HK-2 (cell line): ENCODE measurements around the gene SCO1.
"Not testable (repeated sequence)": the region's sequence is repeated elsewhere in the genome, so short reads cannot be mapped to it uniquely, and the experiment has no call there.

Experiments used
- DNase-seq: peaks from one replicate; pipeline ENCODE4 v3.0.0-alpha.2; 2018; ENCODE audit not compliant: unreplicated experiment

The SCO1 gene

DNA sequence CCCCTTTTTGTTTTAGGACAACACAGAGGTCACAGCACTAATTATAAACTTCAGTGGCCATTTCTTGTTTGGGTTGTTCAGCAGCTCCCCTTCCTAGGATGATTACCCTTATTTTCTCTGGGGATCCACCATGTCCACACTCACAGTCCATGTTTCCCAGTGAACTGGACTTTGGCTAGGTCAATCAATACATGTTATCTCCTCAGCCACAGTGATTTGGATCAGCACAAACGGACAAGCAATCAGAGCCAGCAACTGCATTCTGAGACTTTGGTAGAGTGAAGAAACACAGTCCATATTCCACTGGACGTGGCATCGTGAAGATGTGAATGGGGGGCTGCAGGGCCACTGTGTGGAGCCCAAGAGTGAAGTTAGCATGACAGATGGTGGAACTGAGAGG lies 27.9 kb upstream of the SCO1 start:
- no peak for DNase-seq

- DNase-seq = no peak
Observed at GRCh38 chr17:10724546-10725195, 27.3 kb upstream of the SCO1 start.

GRCh38 chr17:10718547-10718946 lies 21.2 kb upstream of the SCO1 start:
- DNase-seq = no peak

DNA sequence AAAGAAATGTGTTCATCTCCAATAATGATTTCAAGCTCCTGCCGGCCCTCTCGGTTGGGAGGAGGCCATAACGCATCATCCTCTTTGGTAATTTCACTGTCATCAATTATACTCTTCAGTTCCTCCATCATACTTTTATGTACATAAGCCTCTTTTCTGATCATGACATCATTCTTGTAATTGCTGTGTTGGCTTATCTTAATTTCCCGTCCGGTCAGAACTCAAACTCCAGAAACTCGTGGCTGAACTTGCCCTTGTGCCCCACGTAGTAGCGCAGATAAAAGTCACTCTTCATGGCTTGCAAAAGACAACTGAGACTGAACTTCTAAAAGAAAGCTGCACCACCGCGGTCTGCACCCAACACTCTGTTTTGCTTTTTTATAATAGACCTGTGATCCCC lies 18.9 kb upstream of the SCO1 start:
- DNase-seq = no peak

DNA sequence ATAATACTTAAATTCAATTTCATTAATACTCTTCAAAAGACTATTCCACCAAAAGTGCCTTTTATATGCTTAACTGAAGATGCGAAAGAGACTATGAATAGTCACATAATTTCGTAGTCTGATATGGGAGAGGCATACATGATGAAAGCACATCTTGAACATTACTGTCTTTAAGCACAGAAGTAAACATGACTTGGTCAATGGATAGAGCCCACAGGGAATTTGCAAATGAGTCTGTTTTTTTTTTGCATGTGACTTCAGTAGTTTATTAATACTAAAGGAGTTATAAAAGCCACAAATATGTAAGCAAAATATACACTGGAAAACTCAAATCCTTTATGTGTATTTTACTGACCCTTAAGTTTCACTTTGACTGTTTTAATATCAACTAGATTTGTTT lies 16.0 kb upstream of the SCO1 start:
- DNase-seq = no peak

DNA sequence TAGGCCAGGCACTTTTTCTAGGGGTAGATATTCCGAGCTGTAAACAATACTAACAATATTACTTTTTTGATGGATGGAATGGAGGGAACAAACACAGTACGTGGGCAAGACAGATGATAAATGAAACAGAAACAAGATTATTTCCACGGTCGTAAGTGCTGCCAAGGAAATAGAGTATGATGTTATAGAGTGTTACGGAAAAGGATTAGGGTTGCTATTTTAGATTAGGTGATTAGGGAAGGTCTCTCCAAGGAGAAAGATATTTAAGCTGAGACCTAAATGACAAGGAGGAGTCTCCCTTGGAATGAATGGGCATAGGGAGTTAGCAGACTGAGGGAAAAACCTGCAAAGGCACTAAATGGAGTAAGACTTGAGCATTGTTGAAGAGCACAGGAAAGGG lies 8.4 kb upstream of the SCO1 start:
- DNase-seq = no peak

- no peak for DNase-seq
Observed at GRCh38 chr17:10702574-10702973, 5.2 kb upstream of the SCO1 start.

- DNase-seq = no peak
Observed at GRCh38 chr17:10699856-10700255, 2.5 kb upstream of the SCO1 start.

DNA sequence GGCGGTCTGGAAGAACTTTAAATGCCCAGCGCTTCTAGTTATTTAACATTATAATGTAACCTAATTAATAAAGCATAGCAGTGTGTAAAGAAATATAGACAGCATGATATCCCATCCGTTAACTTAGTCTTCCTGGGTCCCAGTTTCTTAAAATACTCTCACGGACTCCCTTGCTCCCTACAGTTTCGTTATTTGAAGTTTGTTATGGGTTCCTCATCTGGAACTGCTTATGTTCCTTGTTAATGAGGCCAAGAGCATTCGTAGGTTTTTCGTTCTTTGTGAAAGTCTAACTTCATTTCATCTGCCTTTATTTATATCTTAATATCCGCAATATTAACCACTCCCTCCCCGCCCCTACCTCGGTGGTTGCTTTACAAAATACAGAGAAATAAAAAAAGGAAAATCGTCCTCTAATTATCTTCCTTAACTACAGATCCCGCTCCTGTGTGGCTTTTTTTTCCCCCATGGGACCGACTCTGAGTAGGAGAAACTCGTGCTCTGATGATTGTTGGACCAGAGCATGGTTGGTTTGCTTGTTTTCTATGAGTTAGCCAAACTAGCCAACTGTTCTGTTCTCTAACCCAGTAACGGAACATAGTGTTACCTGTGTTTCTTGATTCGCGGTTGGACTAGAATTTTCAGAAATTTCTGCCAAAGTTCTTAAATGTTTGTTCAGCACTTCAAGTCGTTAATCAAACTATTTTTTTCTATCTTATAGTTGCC lies 924 bp upstream of the SCO1 start:
- no peak for DNase-seq

GRCh38 chr17:10695875-10696407 lies 1.4 kb downstream of the SCO1 start:
- not testable (repeated sequence) for DNase-seq

- DNase-seq = no peak
Observed at GRCh38 chr17:10687499-10687898, 9.8 kb downstream of the SCO1 start.

DNA sequence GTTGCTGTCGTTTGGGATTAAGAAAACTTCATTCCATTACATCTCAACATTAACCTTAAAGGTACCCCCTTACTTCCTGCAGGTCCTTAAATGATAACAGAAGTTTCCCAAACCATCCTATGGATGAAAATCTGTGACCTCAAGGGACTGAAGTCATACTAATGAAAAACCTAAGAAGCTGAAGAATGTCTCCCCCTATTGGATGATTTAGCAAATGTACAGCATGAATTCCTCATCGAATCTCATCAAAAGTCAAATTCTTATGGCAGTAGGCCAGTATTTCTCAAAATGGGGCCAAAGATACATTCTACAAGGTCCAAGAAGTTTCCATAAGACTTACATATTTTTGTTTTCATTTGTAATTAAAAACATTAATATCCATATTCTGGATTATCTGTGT lies 13.5 kb downstream of the SCO1 start:
- DNase-seq = no peak

DNA sequence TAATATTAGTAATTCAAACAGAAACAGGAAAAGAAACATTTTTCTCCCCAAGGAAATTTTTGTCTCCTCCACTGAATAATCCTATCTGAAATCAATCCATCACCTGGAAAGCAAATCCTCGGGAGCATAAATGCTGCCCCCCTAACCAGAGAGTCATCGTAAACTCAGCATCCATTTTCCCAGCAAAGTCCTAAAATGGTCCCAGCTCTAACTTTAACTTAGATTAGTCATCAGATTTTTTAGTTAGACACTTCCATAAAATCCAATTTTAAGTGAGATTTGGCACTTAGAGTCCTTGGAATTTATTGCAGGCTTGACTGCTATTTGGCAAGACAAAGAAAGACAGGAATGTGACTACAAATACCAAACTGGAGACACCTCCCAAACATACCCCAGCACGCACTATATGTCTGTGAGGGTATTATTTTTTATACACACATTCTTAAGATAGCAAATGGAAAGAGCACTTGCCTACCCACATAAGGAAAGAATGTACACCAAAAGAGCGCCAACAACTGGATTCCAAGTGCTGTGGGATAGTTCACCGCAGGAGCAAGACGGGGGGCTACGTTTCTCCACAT lies 15.4 kb downstream of the SCO1 start:
- no peak for DNase-seq

DNA sequence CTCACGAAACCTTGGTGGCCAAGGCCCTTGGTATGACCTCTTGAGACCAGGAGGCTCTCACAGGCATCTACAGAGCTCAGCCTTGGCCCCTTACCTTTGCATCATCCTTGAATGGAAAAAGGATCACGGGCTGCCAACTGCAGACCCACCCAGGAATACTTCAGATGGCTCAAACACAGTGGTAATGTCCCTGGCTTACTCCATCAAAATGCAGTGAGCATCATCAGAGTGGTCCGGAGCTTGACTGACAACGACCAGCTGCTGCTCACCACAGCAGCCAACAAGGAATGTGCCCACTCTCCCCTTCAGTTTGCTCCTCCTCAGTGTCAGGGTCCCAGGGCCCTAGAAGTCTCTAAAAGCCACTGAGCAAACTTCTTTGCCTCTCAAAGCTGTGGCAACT lies 22.6 kb downstream of the SCO1 start:
- DNase-seq = no peak

DNA sequence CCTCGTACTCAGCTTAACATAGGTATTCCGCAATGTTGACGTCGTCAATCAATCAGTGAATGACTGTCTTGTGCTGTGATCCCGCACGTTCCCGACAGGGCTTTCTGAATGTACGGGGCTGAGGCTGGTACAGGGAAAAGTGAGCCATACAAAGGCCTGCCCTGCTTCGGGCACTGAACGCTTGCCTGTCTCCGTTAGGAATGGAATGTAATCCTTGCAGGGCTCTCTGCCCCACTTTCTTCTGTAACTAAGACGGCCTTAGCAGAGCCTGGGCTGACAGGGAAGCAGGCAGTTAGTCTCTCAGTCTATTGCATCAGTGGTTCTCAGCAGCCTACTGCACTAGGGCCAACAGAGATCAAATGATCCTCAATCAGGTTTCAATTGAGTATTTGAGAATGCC lies 24.0 kb downstream of the SCO1 start:
- DNase-seq = no peak

DNA sequence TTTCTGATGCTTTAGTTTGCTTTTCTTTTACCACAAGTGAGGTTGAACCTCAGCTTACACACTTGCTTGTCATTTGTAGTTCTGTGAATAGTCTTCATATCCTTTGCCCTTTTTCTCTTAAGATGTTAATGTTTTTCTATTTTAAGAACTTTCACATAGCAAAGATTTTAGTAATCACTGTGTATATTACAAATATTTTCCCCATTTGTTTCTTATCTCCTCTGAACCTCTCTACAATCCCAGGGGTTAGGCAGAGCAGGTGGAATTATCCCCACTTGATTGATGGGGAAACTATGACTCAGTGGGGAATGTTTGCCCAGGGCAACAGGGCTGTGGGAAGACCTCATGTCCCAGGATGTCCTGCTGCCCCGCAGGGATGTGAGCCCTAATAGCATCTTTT lies 28.6 kb downstream of the SCO1 start:
- no peak for DNase-seq

DNA sequence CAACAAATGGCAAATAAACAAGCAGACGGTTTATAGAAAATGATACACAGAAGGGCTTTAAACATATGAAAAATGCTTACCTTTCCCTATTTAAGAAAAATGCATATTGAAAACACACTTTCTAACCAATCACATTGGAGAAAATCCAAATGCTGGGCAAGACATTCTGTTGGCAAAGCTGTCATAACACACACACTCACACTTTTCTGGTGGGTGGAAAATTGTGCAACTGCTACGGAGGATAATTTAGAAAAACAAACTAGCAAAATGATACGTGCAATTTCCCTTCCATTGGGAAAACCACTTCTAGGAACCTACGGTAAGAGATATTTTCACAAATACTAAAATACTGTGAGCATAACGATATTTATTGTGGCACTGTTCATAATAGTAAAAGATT lies 30.4 kb downstream of the SCO1 start:
- DNase-seq = no peak

GRCh38 chr17:10664571-10664970 lies 32.8 kb downstream of the SCO1 start:
- DNase-seq = no peak

DNA sequence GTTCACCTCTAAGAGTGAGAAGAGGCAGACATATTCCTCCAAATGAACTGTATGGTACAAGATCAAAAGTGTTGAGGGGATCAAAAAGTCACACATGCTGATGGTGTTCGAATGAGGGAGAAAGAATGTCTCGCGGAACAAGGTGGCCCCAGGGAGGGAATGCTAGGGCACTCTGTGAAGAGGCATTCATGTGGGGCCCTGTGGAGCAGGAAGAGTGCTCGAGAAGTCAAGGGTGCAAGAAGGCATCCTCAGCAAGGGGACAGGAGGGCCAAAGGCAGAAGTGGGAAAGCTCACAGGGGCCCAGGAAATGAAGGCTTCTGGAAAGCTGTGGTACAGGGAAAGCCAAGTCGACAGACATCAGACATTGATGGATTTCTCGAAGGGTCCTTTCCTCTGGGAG lies 34.1 kb downstream of the SCO1 start:
- no peak for DNase-seq

GRCh38 chr17:10661437-10661836 lies 35.9 kb downstream of the SCO1 start:
- no peak for DNase-seq

GRCh38 chr17:10657879-10658278 lies 39.5 kb downstream of the SCO1 start:
- DNase-seq = no peak

GRCh38 chr17:10657148-10657547 lies 40.2 kb downstream of the SCO1 start, which contains the start of gene MYH3:
Gene MYH3, minus strand, starts transcription at chr17:10657309. Its CDS starts 2,245 bp downstream, at chr17:10655064.
- no peak for DNase-seq

- DNase-seq = no peak
Observed at GRCh38 chr17:10653987-10654386, 43.3 kb downstream of the SCO1 start.
